CD14-positive monocyte (primary cell): ENCODE results near the gene DYSF. TPM values are rescaled to one million over a fixed set of nuclear protein-coding genes. Genes with fewer than 3 reads are reported as not detected.

Experiments
- DNase-seq, 3 donors: peaks; one replicate each; pipeline ENCODE4 v3.0.0-alpha.2; 2011 to 2022
- H2AFZ ChIP-seq: 2 replicates; pipeline ENCODE4 v1.6.0; 2012; ENCODE audit warnings: mild to moderate bottlenecking, low read depth, low read length, inconsistent platforms; ENCODE audit not compliant: insufficient read depth, poor library complexity, severe bottlenecking
- H3K27ac ChIP-seq, 2 donors: 1 replicate in 1 of 2; 2 replicates in 1 of 2; pipeline ENCODE4 v1.5.1; 2012 to 2013; ENCODE audit warnings: low read length in 2 of 2, control low read depth in 1 of 2, inconsistent platforms in 1 of 2, low read depth in 1 of 2, mild to moderate bottlenecking in 1 of 2
- H3K27me3 ChIP-seq, 2 donors: one replicate each; pipeline versions ENCODE4 v1.6.0 to v1.6.1; 2011 to 2013; ENCODE audit warnings: low read length in 2 of 2; ENCODE audit not compliant: control insufficient read depth in 2 of 2, insufficient read depth in 2 of 2
- H3K36me3 ChIP-seq, 2 donors: replicated peaks in 1 of 2; 1 replicate in 1 of 2; 2 replicates in 1 of 2; pipeline versions ENCODE4 v1.5.1 to v1.6.1; 2012 to 2013; ENCODE audit warnings: low read length in 2 of 2, control low read depth in 1 of 2, inconsistent platforms in 1 of 2, mild to moderate bottlenecking in 1 of 2; ENCODE audit not compliant: insufficient read depth in 2 of 2, control insufficient read depth in 1 of 2
- H3K4me1 ChIP-seq, 2 donors: 1 replicate in 1 of 2; 2 replicates in 1 of 2; pipeline versions ENCODE4 v1.5.1 to v1.6.1; 2012 to 2013; ENCODE audit warnings: low read length in 2 of 2, control low read depth in 1 of 2, inconsistent platforms in 1 of 2, mild to moderate bottlenecking in 1 of 2, moderate library complexity in 1 of 2; ENCODE audit not compliant: insufficient read depth in 2 of 2, control insufficient read depth in 1 of 2
- H3K4me2 ChIP-seq: replicated peaks from 2 replicates; pipeline ENCODE3; 2012; ENCODE audit warnings: low read length, moderate library complexity, mild to moderate bottlenecking; ENCODE audit not compliant: poor library complexity, severe bottlenecking; ENCODE audit errors: extremely low read depth
- H3K4me3 ChIP-seq, 3 experiments: fragments of 200-600 bp in 1 of 3; sonication (generic) in 1 of 3; replicated peaks in 1 of 3; 1 replicate in 2 of 3; 2 replicates in 1 of 3; pipeline ENCODE4 v1.5.1; 2011 to 2013; ENCODE audit warnings: low read length in 3 of 3, mild to moderate bottlenecking in 3 of 3, control low read depth in 2 of 3, low read depth in 2 of 3, inconsistent platforms in 1 of 3, moderate library complexity in 1 of 3
- H3K79me2 ChIP-seq: 2 replicates; pipeline ENCODE4 v1.6.0; 2012; ENCODE audit warnings: mild to moderate bottlenecking, control low read depth, inconsistent platforms, low read length, moderate library complexity; ENCODE audit not compliant: insufficient read depth
- H3K9ac ChIP-seq: 2 replicates; pipeline ENCODE4 v1.6.0; 2017; ENCODE audit warnings: low read length, mild to moderate bottlenecking; ENCODE audit not compliant: insufficient read depth, poor library complexity, severe bottlenecking
- H3K9me3 ChIP-seq, 2 donors: replicated peaks in 1 of 2; 1 replicate in 1 of 2; 2 replicates in 1 of 2; pipeline versions ENCODE4 v1.5.1 to v1.6.1; 2012 to 2013; ENCODE audit warnings: low read length in 2 of 2, control low read depth in 1 of 2; ENCODE audit not compliant: control insufficient read depth in 1 of 2, insufficient read depth in 1 of 2
- H4K20me1 ChIP-seq: 2 replicates; pipeline ENCODE4 v1.6.0; 2012; ENCODE audit warnings: mild to moderate bottlenecking, low read length, control low read depth, moderate library complexity; ENCODE audit not compliant: insufficient read depth
- H3K27ac Mint-ChIP-seq, 7 donors: one replicate each; pipeline ENCODE4 v1.8.0; 2020; ENCODE audit warnings: mild to moderate bottlenecking in 7 of 7, mixed read lengths in 7 of 7, moderate library complexity in 6 of 7, inconsistent platforms in 2 of 7
- H3K27me3 Mint-ChIP-seq, 3 donors: one replicate each; pipeline ENCODE4 v1.8.0; 2021 to 2022; ENCODE audit warnings: low read depth in 3 of 3, mild to moderate bottlenecking in 3 of 3, mixed read lengths in 3 of 3, moderate library complexity in 3 of 3, inconsistent platforms in 1 of 3
- H3K36me3 Mint-ChIP-seq, 2 donors: one replicate each; pipeline ENCODE4 v1.8.0; 2020; ENCODE audit warnings: mixed read lengths in 2 of 2, inconsistent platforms in 1 of 2, mild to moderate bottlenecking in 1 of 2
- H3K4me1 Mint-ChIP-seq: one replicate; pipeline ENCODE4 v1.8.0; 2020; ENCODE audit warnings: mild to moderate bottlenecking, mixed read lengths
- H3K4me3 Mint-ChIP-seq, 2 donors: one replicate each; pipeline ENCODE4 v1.8.0; 2020; ENCODE audit warnings: mild to moderate bottlenecking in 2 of 2, mixed read lengths in 2 of 2, moderate library complexity in 1 of 2
- H3K9me3 Mint-ChIP-seq, 7 donors: one replicate each; pipeline ENCODE4 v1.8.0; 2020 to 2022; ENCODE audit warnings: mixed read lengths in 7 of 7, mild to moderate bottlenecking in 6 of 7, moderate library complexity in 6 of 7, inconsistent platforms in 2 of 7
- WGBS: methylation state at CpG from one replicate; pipeline ENCODE4 v1.1.5; 2013; ENCODE audit warnings: missing lambda C conversion rate; ENCODE audit not compliant: insufficient coverage; 5-methylcytosine and 5-hydroxymethylcytosine counted together
- intact Hi-C, 2 donors: fragments of 100-400 bp; cut with micrococcal nuclease; formaldehyde crosslinking; loops; one replicate each; pipeline versions ENCODE4 v1.15.0 to v1.15.1; 2023
- polyA plus RNA-seq, 3 donors: library from polyadenylated mRNA; depleted of rRNA in 1 of 3; unstranded in 2 of 3; stranded (reverse) in 1 of 3; fragments of 300-500 nt in 2 of 3; fragments of >200 nt in 1 of 3; fragmentation: Illumina TruSeq in 2 of 3; gene quantifications; 1 replicate in 2 of 3; 2 replicates in 1 of 3; pipeline ENCODE4 v1.2.3, GENCODE V29; 2012 to 2021
- TF ChIP-seq, protein P1 (sequence below): fragments of 200-600 bp; IDR thresholded peaks from one replicate; pipeline ENCODE4 v1.8.0; 2022; ENCODE audit warnings: antibody characterized with exemption, mild to moderate bottlenecking

DYSF gene
- polyA plus RNA-seq, 3 donors: 16.1 to 72.5 (median 31.2) TPM

DNA sequence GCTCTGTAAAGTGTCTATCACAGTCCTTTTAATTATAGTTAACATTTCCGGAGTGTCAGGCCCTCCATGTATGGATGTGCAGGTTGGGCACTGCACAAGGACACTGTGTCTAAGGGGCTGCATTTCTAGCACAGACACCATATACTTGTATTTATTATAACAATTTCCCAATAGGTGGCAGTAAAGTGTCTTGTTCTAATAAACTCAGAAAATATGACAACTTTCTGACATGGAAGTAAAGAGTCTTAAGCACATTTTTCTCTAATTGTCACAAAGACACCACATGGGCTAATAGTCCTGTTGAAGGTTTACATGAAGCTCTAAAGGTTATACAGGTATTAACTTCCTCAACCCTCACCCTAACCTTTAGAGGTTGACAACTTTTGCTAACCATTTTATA, 156.6 kb downstream of the DYSF start:
- H3K27ac Mint-ChIP-seq: no peak overlapping the region
- DNase-seq: no peak
- H3K9ac ChIP-seq: no peak overlapping the region
- H3K27me3 ChIP-seq: no peaks in the 10 kb centered on the region
- H3K36me3 Mint-ChIP-seq: peaks cover 87 to 89% of the 10 kb centered on the region in 2 donors
- no peaks in the 10 kb centered on the region for H3K4me1 ChIP-seq
- H2AFZ ChIP-seq: no peak overlapping the region
- no CpG with 5 or more reads among the region's 1 CpG for WGBS
- H3K27me3 Mint-ChIP-seq: peaks cover 0 to 2% (median 0%) of the 10 kb centered on the region in 3 donors
- H3K9me3 ChIP-seq: no peaks in the 10 kb centered on the region
- H3K4me1 Mint-ChIP-seq: no peaks in the 10 kb centered on the region
- H3K4me3 ChIP-seq: no peak overlapping the region
- no peaks in the 10 kb centered on the region for H3K9me3 Mint-ChIP-seq
- intact Hi-C loops: no loop called here
- H4K20me1 ChIP-seq: peaks cover 85% of the 10 kb centered on the region
- no peak overlapping the region for H3K4me3 Mint-ChIP-seq
- no peak overlapping the region for H3K27ac ChIP-seq
- TF ChIP-seq, protein P1, sequence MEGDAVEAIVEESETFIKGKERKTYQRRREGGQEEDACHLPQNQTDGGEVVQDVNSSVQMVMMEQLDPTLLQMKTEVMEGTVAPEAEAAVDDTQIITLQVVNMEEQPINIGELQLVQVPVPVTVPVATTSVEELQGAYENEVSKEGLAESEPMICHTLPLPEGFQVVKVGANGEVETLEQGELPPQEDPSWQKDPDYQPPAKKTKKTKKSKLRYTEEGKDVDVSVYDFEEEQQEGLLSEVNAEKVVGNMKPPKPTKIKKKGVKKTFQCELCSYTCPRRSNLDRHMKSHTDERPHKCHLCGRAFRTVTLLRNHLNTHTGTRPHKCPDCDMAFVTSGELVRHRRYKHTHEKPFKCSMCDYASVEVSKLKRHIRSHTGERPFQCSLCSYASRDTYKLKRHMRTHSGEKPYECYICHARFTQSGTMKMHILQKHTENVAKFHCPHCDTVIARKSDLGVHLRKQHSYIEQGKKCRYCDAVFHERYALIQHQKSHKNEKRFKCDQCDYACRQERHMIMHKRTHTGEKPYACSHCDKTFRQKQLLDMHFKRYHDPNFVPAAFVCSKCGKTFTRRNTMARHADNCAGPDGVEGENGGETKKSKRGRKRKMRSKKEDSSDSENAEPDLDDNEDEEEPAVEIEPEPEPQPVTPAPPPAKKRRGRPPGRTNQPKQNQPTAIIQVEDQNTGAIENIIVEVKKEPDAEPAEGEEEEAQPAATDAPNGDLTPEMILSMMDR: peak; percentile 25
- H3K79me2 ChIP-seq: no peaks in the 10 kb centered on the region
- no peak overlapping the region for H3K4me2 ChIP-seq
- peaks cover 55 to 100% of the 10 kb centered on the region in 2 donors for H3K36me3 ChIP-seq

DNA sequence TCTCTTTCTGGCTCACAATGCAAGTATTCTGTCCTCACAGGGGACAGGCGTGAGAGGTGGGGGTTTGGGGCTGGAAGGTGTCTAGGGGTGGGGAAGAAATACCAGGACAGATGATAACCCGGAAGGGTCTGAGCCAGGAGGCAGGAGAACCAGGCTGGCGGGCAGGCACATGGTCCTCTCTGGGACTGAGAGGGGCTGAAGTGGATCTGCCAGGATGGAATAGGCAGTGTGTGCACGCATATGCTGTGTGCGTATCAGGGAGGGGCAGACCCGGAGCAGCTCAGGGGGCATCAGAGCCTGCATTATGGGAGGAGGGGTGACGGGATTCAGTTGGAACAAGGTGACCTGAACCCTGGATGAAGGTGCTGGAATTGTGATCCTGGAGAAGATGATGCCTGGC, 157.3 kb downstream of the DYSF start:
- peaks cover 85% of the 10 kb centered on the region for H4K20me1 ChIP-seq
- H3K9me3 ChIP-seq: no peaks in the 10 kb centered on the region
- no peak overlapping the region for H3K9ac ChIP-seq
- peaks cover 0 to 2% (median 2%) of the 10 kb centered on the region in 3 donors for H3K27me3 Mint-ChIP-seq
- H3K27ac ChIP-seq: no peak overlapping the region
- no peaks in the 10 kb centered on the region for H3K9me3 Mint-ChIP-seq
- H3K4me3 ChIP-seq: no peak overlapping the region
- H3K27me3 ChIP-seq: no peaks in the 10 kb centered on the region
- no peak for DNase-seq
- H3K36me3 ChIP-seq: peaks cover 58 to 100% of the 10 kb centered on the region in 2 donors
- no peaks in the 10 kb centered on the region for H3K79me2 ChIP-seq
- no peak overlapping the region for H3K27ac Mint-ChIP-seq
- no peak overlapping the region for H3K4me2 ChIP-seq
- H2AFZ ChIP-seq: no peak overlapping the region
- no peaks in the 10 kb centered on the region for H3K4me1 Mint-ChIP-seq
- H3K4me3 Mint-ChIP-seq: peak overlapping the region in 1 of 2 donors; percentile 34
- no peaks in the 10 kb centered on the region for H3K4me1 ChIP-seq
- WGBS: 99% methylated on average over 6 of the region's 7 CpGs
- peaks cover 89% of the 10 kb centered on the region in 2 donors for H3K36me3 Mint-ChIP-seq
- intact Hi-C loops: no loop called here
- TF ChIP-seq, protein P1: no peak
